Parathyroid adenoma (tissue), 2 donors: ENCODE results near the gene STK17A.

Experiments used
- H2AFZ ChIP-seq: fragments of 300-600 bp; sonication (generic); one replicate; pipeline ENCODE4 v1.7.0; 2017; ENCODE audit warnings: antibody characterized with exemption, mild to moderate bottlenecking
- H3K27ac ChIP-seq: fragments of 300-600 bp; sonication (generic); one replicate; pipeline ENCODE4 v1.7.0; 2017
- H3K27me3 ChIP-seq: fragments of 300-600 bp; sonication (generic); one replicate; pipeline ENCODE4 v1.7.0; 2017; ENCODE audit warnings: low read length; ENCODE audit not compliant: control insufficient read depth, insufficient read depth
- H3K36me3 ChIP-seq: fragments of 300-600 bp; sonication (generic); one replicate; pipeline ENCODE4 v1.7.0; 2017; ENCODE audit warnings: low read length; ENCODE audit not compliant: control insufficient read depth, insufficient read depth
- H3K4me1 ChIP-seq: fragments of 300-600 bp; sonication (generic); one replicate; pipeline ENCODE4 v1.7.0; 2017; ENCODE audit warnings: control low read depth
- H3K4me2 ChIP-seq: fragments of 300-600 bp; sonication (generic); one replicate; pipeline ENCODE4 v1.7.0; 2017; ENCODE audit warnings: low read length
- H3K4me3 ChIP-seq: fragments of 300-600 bp; sonication (generic); one replicate; pipeline ENCODE4 v1.7.0; 2017; ENCODE audit warnings: low read depth, low read length
- H3K79me2 ChIP-seq: fragments of 300-600 bp; sonication (generic); one replicate; pipeline ENCODE4 v1.7.0; 2017; ENCODE audit warnings: control low read depth
- H3K9ac ChIP-seq: fragments of 300-600 bp; sonication (generic); one replicate; pipeline ENCODE4 v1.7.0; 2017; ENCODE audit warnings: mild to moderate bottlenecking
- H3K9me3 ChIP-seq: fragments of 300-600 bp; sonication (generic); one replicate; pipeline ENCODE4 v1.7.0; 2017; ENCODE audit warnings: low read length; ENCODE audit not compliant: control insufficient read depth
- CTCF ChIP-seq: fragments of 300-600 bp; sonication (generic); IDR thresholded peaks from one replicate; pipeline ENCODE4 v1.7.0; 2017; ENCODE audit warnings: antibody characterized with exemption, mild to moderate bottlenecking
- donor health status: primary hyperparathyroidism.

The STK17A gene

GRCh38 chr7:43630482-43630881 is 47.6 kb downstream of the STK17A start:
- no peak for TF ChIP-seq CTCF
- Histone ChIP-seq H3K9me3 (no peaks in the 10 kb centered on the region), H3K36me3 (no peaks in the 10 kb centered on the region), H3K27me3 (no peaks in the 10 kb centered on the region), H2AFZ (no peak overlapping the region), H3K9ac (no peak overlapping the region), H3K4me2 (no peak overlapping the region), H3K79me2 (no peaks in the 10 kb centered on the region), H3K4me1 (no peaks in the 10 kb centered on the region), H3K27ac (no peak overlapping the region), H3K4me3 (no peak overlapping the region)

- H3K36me3 ChIP-seq, result no peaks in the 10 kb centered on the region
- no peaks in the 10 kb centered on the region for H3K4me1 ChIP-seq
- H3K79me2 ChIP-seq, result no peaks in the 10 kb centered on the region
- H3K9ac ChIP-seq, result no peak overlapping the region
- H3K27me3 ChIP-seq, result no peaks in the 10 kb centered on the region
- no peak overlapping the region for H3K4me2 ChIP-seq
- H3K27ac ChIP-seq, result no peak overlapping the region
- no peak overlapping the region for H3K4me3 ChIP-seq
- no peak for TF ChIP-seq CTCF
- H3K9me3 ChIP-seq, result no peaks in the 10 kb centered on the region
- H2AFZ ChIP-seq, result no peak overlapping the region
Measured at GRCh38 chr7:43631559-43631958, 48.7 kb downstream of the STK17A start.

GRCh38 chr7:43632746-43633145 is 49.8 kb downstream of the STK17A start:
- Histone ChIP-seq H3K4me2 (no peak overlapping the region), H3K9ac (no peak overlapping the region), H2AFZ (no peak overlapping the region), H3K27ac (no peak overlapping the region), H3K9me3 (no peaks in the 10 kb centered on the region), H3K36me3 (no peaks in the 10 kb centered on the region), H3K27me3 (no peaks in the 10 kb centered on the region), H3K79me2 (no peaks in the 10 kb centered on the region), H3K4me1 (no peaks in the 10 kb centered on the region), H3K4me3 (no peak overlapping the region)
- TF ChIP-seq CTCF, result no peak

- no peaks in the 10 kb centered on the region for H3K27me3 ChIP-seq
- no peak overlapping the region for H3K4me2 ChIP-seq
- no peak overlapping the region for H3K9ac ChIP-seq
- no peaks in the 10 kb centered on the region for H3K79me2 ChIP-seq
- H3K9me3 ChIP-seq, result no peaks in the 10 kb centered on the region
- no peak for TF ChIP-seq CTCF
- H3K4me3 ChIP-seq, result no peak overlapping the region
- H3K36me3 ChIP-seq, result no peaks in the 10 kb centered on the region
- no peak overlapping the region for H3K27ac ChIP-seq
- H3K4me1 ChIP-seq, result no peaks in the 10 kb centered on the region
- no peak overlapping the region for H2AFZ ChIP-seq
Measured at GRCh38 chr7:43634384-43634783, 51.5 kb downstream of the STK17A start.

GRCh38 chr7:43636093-43636492 is 53.2 kb downstream of the STK17A start:
- H3K9ac ChIP-seq, result no peak overlapping the region
- no peaks in the 10 kb centered on the region for H3K36me3 ChIP-seq
- H3K4me3 ChIP-seq, result no peak overlapping the region
- no peak overlapping the region for H2AFZ ChIP-seq
- no peaks in the 10 kb centered on the region for H3K27me3 ChIP-seq
- H3K27ac ChIP-seq, result no peak overlapping the region
- no peaks in the 10 kb centered on the region for H3K9me3 ChIP-seq
- TF ChIP-seq CTCF, result no peak
- no peak overlapping the region for H3K4me2 ChIP-seq
- no peaks in the 10 kb centered on the region for H3K79me2 ChIP-seq
- H3K4me1 ChIP-seq, result no peaks in the 10 kb centered on the region
